DOHH2 (cell line): Measurements from ENCODE around the gene SUPT5H.

ENCODE experiments used
- H3F3A ChIP-seq: fragments of 200-600 bp; sonication (generic), shearing (Covaris generic); 2 replicates; pipeline ENCODE4 v1.6.0; 2016; ENCODE audit warnings: antibody characterized with exemption, mild to moderate bottlenecking; ENCODE audit not compliant: control insufficient read depth, insufficient read depth
- H3K27ac ChIP-seq: fragments of 200-600 bp; sonication (generic); 2 replicates; pipeline ENCODE4 v1.5.1; 2014; ENCODE audit warnings: low read depth, mild to moderate bottlenecking, low read length, moderate library complexity
- H3K27me3 ChIP-seq: fragments of 200-600 bp; sonication (generic); 2 replicates; pipeline ENCODE4 v1.6.1; 2014; ENCODE audit warnings: mild to moderate bottlenecking, low read length, mixed read lengths; ENCODE audit not compliant: control insufficient read depth
- H3K36me3 ChIP-seq: fragments of 200-600 bp; sonication (generic); 2 replicates; pipeline ENCODE4 v1.6.1; 2014; ENCODE audit warnings: mild to moderate bottlenecking, low read length, moderate library complexity, mixed read lengths; ENCODE audit not compliant: control insufficient read depth
- H3K4me1 ChIP-seq: fragments of 200-600 bp; sonication (generic); 2 replicates; pipeline ENCODE4 v1.6.1; 2014; ENCODE audit warnings: mild to moderate bottlenecking, low read length, mixed read lengths; ENCODE audit not compliant: control insufficient read depth
- H3K4me2 ChIP-seq: fragments of 200-600 bp; sonication (generic); 2 replicates; pipeline ENCODE4 v1.6.0; 2014; ENCODE audit warnings: mild to moderate bottlenecking, low read length, moderate library complexity
- H3K4me3 ChIP-seq: fragments of 200-600 bp; sonication (generic); 2 replicates; pipeline ENCODE4 v1.5.1; 2014; ENCODE audit warnings: mild to moderate bottlenecking, low read length, mixed read lengths
- H3K79me2 ChIP-seq: fragments of 200-600 bp; sonication (generic); 2 replicates; pipeline ENCODE4 v1.6.1; 2014; ENCODE audit warnings: mild to moderate bottlenecking, low read length, mixed read lengths; ENCODE audit not compliant: control insufficient read depth
- H3K9me2 ChIP-seq: fragments of 200-600 bp; sonication (generic); replicated peaks from 2 replicates; pipeline ENCODE4 v1.6.1; 2014; ENCODE audit warnings: mild to moderate bottlenecking, low read length, mixed read lengths; ENCODE audit not compliant: control insufficient read depth
- H3K9me3 ChIP-seq: fragments of 200-600 bp; sonication (generic); 2 replicates; pipeline ENCODE4 v1.6.1; 2014; ENCODE audit warnings: antibody characterized with exemption, low read length, mixed read lengths; ENCODE audit not compliant: control insufficient read depth, insufficient read depth
- H4K20me1 ChIP-seq: fragments of 200-600 bp; sonication (generic); 2 replicates; pipeline ENCODE4 v1.6.0; 2014; ENCODE audit warnings: low read depth, mild to moderate bottlenecking, antibody characterized with exemption, low read length, moderate library complexity; ENCODE audit not compliant: control insufficient read depth, insufficient read depth
- CTCF ChIP-seq: fragments of 200-600 bp; sonication (generic); IDR thresholded peaks from one replicate; pipeline ENCODE4 v1.5.1; 2014; ENCODE audit warnings: antibody characterized with exemption, mild to moderate bottlenecking, low read depth, low read length; ENCODE audit not compliant: poor library complexity, severe bottlenecking
- EZH2phosphoT487 ChIP-seq: fragments of 200-600 bp; sonication (generic); IDR thresholded peaks from 2 replicates; pipeline ENCODE4 v1.6.1; 2017; ENCODE audit warnings: borderline replicate concordance, mild to moderate bottlenecking, antibody characterized with exemption, low read length, moderate library complexity, mixed read lengths

Gene SUPT5H

GRCh38 chr19:39430675-39431593, 14.4 kb upstream of the SUPT5H start:
- no peak overlapping the region for H3K4me3 ChIP-seq
- H3K9me2 ChIP-seq, result no peaks in the 10 kb centered on the region
- no peaks in the 10 kb centered on the region for H3K27me3 ChIP-seq
- peaks cover 55% of the 10 kb centered on the region for H3F3A ChIP-seq
- peak overlapping the region; percentile 31 for H3K27ac ChIP-seq
- peaks cover 15% of the 10 kb centered on the region for H4K20me1 ChIP-seq
- peaks cover 43% of the 10 kb centered on the region for H3K36me3 ChIP-seq
- TF ChIP-seq CTCF (no peak), EZH2phosphoT487 (no peak)
- H3K9me3 ChIP-seq, result no peaks in the 10 kb centered on the region
- peaks cover 30% of the 10 kb centered on the region for H3K79me2 ChIP-seq
- peak overlapping the region; percentile 14; the same call in 1 of the 2 replicates for H3K4me2 ChIP-seq
- H3K4me1 ChIP-seq, result peaks cover 37% of the 10 kb centered on the region

GRCh38 chr19:39432677-39433025, 12.7 kb upstream of the SUPT5H start:
- Histone ChIP-seq H3K4me1 (peaks cover 44% of the 10 kb centered on the region), H3K4me2 (peak overlapping the region; percentile 84)

GRCh38 chr19:39433480-39434079, 11.8 kb upstream of the SUPT5H start:
- no peaks in the 10 kb centered on the region for H3K27me3 ChIP-seq
- peaks cover 43% of the 10 kb centered on the region for H3K36me3 ChIP-seq
- no peaks in the 10 kb centered on the region for H3K9me3 ChIP-seq
- H3F3A ChIP-seq, result peaks cover 58% of the 10 kb centered on the region
- peak overlapping the region; percentile 84 for H3K4me2 ChIP-seq
- peak overlapping the region; percentile 76 for H3K27ac ChIP-seq
- H3K4me3 ChIP-seq, result peak overlapping the region; percentile 92
- H3K4me1 ChIP-seq, result peaks cover 47% of the 10 kb centered on the region
- peaks cover 38% of the 10 kb centered on the region for H3K79me2 ChIP-seq
- no peak for TF ChIP-seq CTCF
- TF ChIP-seq EZH2phosphoT487, result no peak
- H4K20me1 ChIP-seq, result peaks cover 15% of the 10 kb centered on the region
- H3K9me2 ChIP-seq, result no peaks in the 10 kb centered on the region

More at GRCh38 chr19:39432677-39433025, 12.7 kb upstream of the SUPT5H start:
- Histone ChIP-seq H3K9me2 (no peaks in the 10 kb centered on the region), H3K4me3 (0 out of 2 replicates have a peak overlapping the region, but pooled peaks have one; percentile 8), H3K36me3 (peaks cover 43% of the 10 kb centered on the region), H3K9me3 (no peaks in the 10 kb centered on the region), H3K27me3 (no peaks in the 10 kb centered on the region), H3F3A (peaks cover 55% of the 10 kb centered on the region), H4K20me1 (peaks cover 15% of the 10 kb centered on the region), H3K79me2 (peaks cover 38% of the 10 kb centered on the region), H3K27ac (no peak overlapping the region)
- TF ChIP-seq EZH2phosphoT487 (no peak), CTCF (no peak)
